Thyroid gland (tissue), 4 donors: ENCODE data around the gene ARSI. TPM values are rescaled to one million over a fixed set of nuclear protein-coding genes. Genes with fewer than 3 reads are reported as not detected.

ENCODE experiments used
- DNase-seq, 2 donors: peaks; one replicate each; pipeline ENCODE4 v3.0.0-alpha.2; 2019
- H3K27ac ChIP-seq, 3 donors: fragments of 200-600 bp; sonication (generic); 1 replicate in 2 of 3; 2 replicates in 1 of 3; pipeline ENCODE4 v1.5.1; 2016 to 2019; ENCODE audit warnings: mild to moderate bottlenecking in 1 of 3, moderate library complexity in 1 of 3
- H3K27me3 ChIP-seq: fragments of 200-600 bp; sonication (generic); one replicate; pipeline ENCODE4 v1.5.1; 2019
- H3K36me3 ChIP-seq, 2 donors: fragments of 200-600 bp; sonication (generic); one replicate each; pipeline ENCODE4 v1.5.1; 2016 to 2019
- H3K4me1 ChIP-seq, 2 donors: fragments of 200-600 bp; sonication (generic); one replicate each; pipeline ENCODE4 v1.5.1; 2017 to 2019
- H3K4me3 ChIP-seq, 3 donors: fragments of 200-600 bp; sonication (generic); replicated peaks in 1 of 3; 1 replicate in 2 of 3; 2 replicates in 1 of 3; pipeline ENCODE4 v1.5.1; 2016; ENCODE audit warnings: mild to moderate bottlenecking in 1 of 3
- H3K9me3 ChIP-seq: fragments of 200-600 bp; sonication (generic); one replicate; pipeline ENCODE4 v1.5.1; 2017
- CTCF ChIP-seq, 6 experiments: fragments of 200-600 bp in 3 of 6; fragments of 450-650 bp in 3 of 6; sonication (generic) in 3 of 6; IDR thresholded peaks; one replicate each; pipeline ENCODE4 v1.5.1; 2016 to 2019; ENCODE audit warnings: antibody characterized with exemption in 6 of 6, mild to moderate bottlenecking in 2 of 6, inconsistent platforms in 1 of 6, moderate library complexity in 1 of 6
- POLR2A ChIP-seq, 2 donors: fragments of 450-650 bp; IDR thresholded peaks; one replicate each; pipeline ENCODE4 v1.6.1; 2017; ENCODE audit warnings: antibody characterized with exemption in 2 of 2, mild to moderate bottlenecking in 2 of 2, moderate library complexity in 1 of 2
- WGBS, 2 donors: methylation state at CpG; one replicate each; pipeline ENCODE4 v1.1.5; 2017; 5-methylcytosine and 5-hydroxymethylcytosine counted together
- intact Hi-C: fragments of 100-400 bp; cut with DNase I; formaldehyde crosslinking; loops from one replicate; pipeline ENCODE4 v1.15.1; 2023
- total RNA-seq, 4 donors: library from RNA; depleted of rRNA; stranded (reverse); fragments of >200 nt; gene quantifications; one replicate each; pipeline ENCODE4 v1.2.3, GENCODE V29; 2016

Gene ARSI
- total RNA-seq, 4 donors from 2014 or later: 0.22 to 0.67 TPM; not detected in 2

- H3K4me1 ChIP-seq: peaks cover 0 to 10% of the 10 kb centered on the region in 2 donors
- intact Hi-C loops: no loop called here
- H3K27me3 ChIP-seq: no peaks in the 10 kb centered on the region
- no peak for TF ChIP-seq CTCF (IDR thresholded peaks at IDR 0.05)
- no peak for TF ChIP-seq POLR2A (IDR thresholded peaks at IDR 0.05)
- H3K4me3 ChIP-seq: no peak overlapping the region
- no peaks in the 10 kb centered on the region for H3K9me3 ChIP-seq
- H3K27ac ChIP-seq: no peak overlapping the region
- no peaks in the 10 kb centered on the region for H3K36me3 ChIP-seq
- WGBS, 2 donors: 80 to 86% methylated on average over 10 of the region's 10 CpGs
- no peak for DNase-seq
Observed at GRCh38 chr5:150298701-150299451, 3.8 kb downstream of the ARSI start.

GRCh38 chr5:150297934-150298595 is 4.6 kb downstream of the ARSI start:
- intact Hi-C loops: no loop called here
- H3K4me3 ChIP-seq: no peak overlapping the region
- H3K27me3 ChIP-seq: no peaks in the 10 kb centered on the region
- DNase-seq: no peak
- H3K9me3 ChIP-seq: no peaks in the 10 kb centered on the region
- WGBS, 2 donors: 95 to 98% methylated on average over 24 to 30 of the region's 31 CpGs
- H3K4me1 ChIP-seq: peaks cover 0 to 10% of the 10 kb centered on the region in 2 donors
- no peaks in the 10 kb centered on the region for H3K36me3 ChIP-seq
- TF ChIP-seq CTCF (IDR thresholded peaks at IDR 0.05) (no peak), POLR2A (IDR thresholded peaks at IDR 0.05) (no peak)
- H3K27ac ChIP-seq: no peak overlapping the region

GRCh38 chr5:150297236-150297890 is 5.3 kb downstream of the ARSI start:
- no peak for TF ChIP-seq POLR2A (IDR thresholded peaks at IDR 0.05)
- TF ChIP-seq CTCF (IDR thresholded peaks at IDR 0.05): no peak
- Histone ChIP-seq H3K4me3 (no peak overlapping the region), H3K27me3 (no peaks in the 10 kb centered on the region), H3K4me1 (peaks cover 0 to 5% of the 10 kb centered on the region in 2 donors), H3K36me3 (no peaks in the 10 kb centered on the region), H3K9me3 (no peaks in the 10 kb centered on the region), H3K27ac (no peak overlapping the region)
- no peak for DNase-seq
- 95 to 96% methylated on average over 19 to 30 of the region's 36 CpGs for WGBS, 2 donors
- intact Hi-C loops: no loop called here

GRCh38 chr5:150296496-150296895 is 6.2 kb downstream of the ARSI start:
- H3K27ac ChIP-seq: no peak overlapping the region
- no peaks in the 10 kb centered on the region for H3K9me3 ChIP-seq
- no peaks in the 10 kb centered on the region for H3K4me1 ChIP-seq
- no peaks in the 10 kb centered on the region for H3K27me3 ChIP-seq
- H3K4me3 ChIP-seq: no peak overlapping the region
- TF ChIP-seq POLR2A (IDR thresholded peaks at IDR 0.05) (no peak), CTCF (IDR thresholded peaks at IDR 0.05) (no peak)
- 73 to 87% methylated on average over 2 to 4 of the region's 7 CpGs for WGBS, 2 donors
- no peaks in the 10 kb centered on the region for H3K36me3 ChIP-seq
- no peak for DNase-seq
- intact Hi-C loops: no loop called here
